GM21786 (cell line): ENCODE measurements around the gene BGN.

Source experiments
- ATAC-seq: cut with Tn5 transposase; IDR thresholded peaks from one replicate; pipeline ENCODE4 v1.9.1; 2021; ENCODE audit not compliant: unreplicated experiment

The BGN gene

GRCh38 chrX:153459986-153460385 lies 34.8 kb upstream of the BGN start:
- ATAC-seq, result no peak

- ATAC-seq, result peak; percentile 75
Measured at GRCh38 chrX:153460826-153461225, 34.0 kb upstream of the BGN start.

GRCh38 chrX:153462291-153462690 lies 32.5 kb upstream of the BGN start:
- no peak for ATAC-seq

GRCh38 chrX:153463031-153463430 lies 31.7 kb upstream of the BGN start:
- ATAC-seq, result no peak

- ATAC-seq, result no peak
Measured at GRCh38 chrX:153463556-153463955, 31.2 kb upstream of the BGN start.

- ATAC-seq, result no peak
Measured at GRCh38 chrX:153464116-153464515, 30.7 kb upstream of the BGN start.

GRCh38 chrX:153465691-153466380 lies 28.9 kb upstream of the BGN start:
- ATAC-seq, result no peak

- ATAC-seq, result no peak
Measured at GRCh38 chrX:153468008-153468580, 26.7 kb upstream of the BGN start.

- peak; percentile 31 for ATAC-seq
Measured at GRCh38 chrX:153469811-153470410, 24.9 kb upstream of the BGN start.

- ATAC-seq, result peak; percentile 85
Measured at GRCh38 chrX:153470411-153471363, 24.1 kb upstream of the BGN start, which contains the start of gene HAUS7. Gene HAUS7 (minus strand): TSS chrX:153470576. CDS start chrX:153470557, 19 bp downstream.

- ATAC-seq, result no peak
Measured at GRCh38 chrX:153471663-153472280, 23.0 kb upstream of the BGN start.

- ATAC-seq, result no peak
Measured at GRCh38 chrX:153473126-153473525, 21.7 kb upstream of the BGN start.

- ATAC-seq, result no peak
Measured at GRCh38 chrX:153474266-153474665, 20.5 kb upstream of the BGN start.

GRCh38 chrX:153474718-153475117 lies 20.1 kb upstream of the BGN start:
- ATAC-seq, result no peak

- ATAC-seq, result no peak
Measured at GRCh38 chrX:153475271-153475670, 19.5 kb upstream of the BGN start.

GRCh38 chrX:153475751-153476281 lies 19.0 kb upstream of the BGN start:
- no peak for ATAC-seq

GRCh38 chrX:153476666-153477363 lies 18.0 kb upstream of the BGN start:
- ATAC-seq, result no peak

- no peak for ATAC-seq
Measured at GRCh38 chrX:153477364-153477857, 17.4 kb upstream of the BGN start.

- no peak for ATAC-seq
Measured at GRCh38 chrX:153477901-153478300, 16.9 kb upstream of the BGN start.

GRCh38 chrX:153478746-153479145 lies 16.0 kb upstream of the BGN start:
- ATAC-seq, result no peak
